K562 (cell line): Measurements from ENCODE around the gene GADD45B. TPM values are rescaled to one million over a fixed set of nuclear protein-coding genes. Genes with fewer than 3 reads are reported as not detected.
A peak's percentile ranks its signal among the peaks of the same experiment; 100 is the strongest.

Experiments used
- ATAC-seq: fragments of 200-7000 bp; cut with Tn5 transposase; 3 replicates; pipeline ENCODE4 v1.9.1; 2020; ENCODE audit warnings: moderate library complexity
- BruUV-seq: library from RNA; stranded (reverse); fragments of 400-500 nt; replicated peaks from 2 replicates; lab custom pipeline; 2021; lab: Mats Ljungman, UMichigan
- CTCF ChIA-PET: fragments of 300-600 bp; formaldehyde crosslinking; extraction: SDS; loops from one replicate; lab custom pipeline; 2021; ENCODE audit warnings: low intra/inter-chr PET ratio; lab: Yijun Ruan, JAX
- POLR2A ChIA-PET: fragments of 300-600, 350-650 bp; sonication (Branson Sonifier 250); formaldehyde crosslinking; extraction: SDS; loops from one replicate; lab custom pipeline; 2021; ENCODE audit warnings: antibody characterized with exemption, inconsistent platforms; lab: Yijun Ruan, JAX
- DNase-seq, 4 experiments: peaks; one replicate each; pipeline versions ENCODE4 v3.0.0 to v3.0.0-alpha.2; 2011 to 2018; ENCODE audit warnings: low spot score in 3 of 4, mixed read lengths in 3 of 4; ENCODE audit errors: extremely low read depth in 1 of 4
- FAIRE-seq: peaks from 2 replicates; lab custom pipeline; 2011; peaks lifted over from hg19 to GRCh38; lab: Jason Lieb, UNC
- H2AFZ ChIP-seq: 2 replicates; pipeline ENCODE4 v1.6.0; 2011; ENCODE audit warnings: low read depth, low read length, control low read depth, inconsistent platforms
- H3K27ac ChIP-seq: fragments of 200-600 bp; 3 replicates; pipeline ENCODE4 v1.8.0; 2011; ENCODE audit warnings: low read depth, mild to moderate bottlenecking, control low read depth, inconsistent platforms, low read length, moderate library complexity, mixed read lengths; ENCODE audit errors: extremely low read depth
- H3K27me3 ChIP-seq, 2 experiments: fragments of 300-600 bp in 1 of 2; 2 replicates in 1 of 2; 3 replicates in 1 of 2; pipeline versions ENCODE4 v1.6.0 to v1.8.0; 2011; ENCODE audit warnings: inconsistent platforms in 2 of 2, low read length in 2 of 2, mild to moderate bottlenecking in 1 of 2, mixed read lengths in 1 of 2, moderate library complexity in 1 of 2; ENCODE audit not compliant: control insufficient read depth in 2 of 2, insufficient read depth in 2 of 2
- H3K36me3 ChIP-seq: fragments of 300-600 bp; 3 replicates; pipeline ENCODE4 v1.8.0; 2011; ENCODE audit warnings: mild to moderate bottlenecking, low read length, inconsistent platforms; ENCODE audit not compliant: control insufficient read depth, insufficient read depth
- H3K4me1 ChIP-seq, 2 experiments: fragments of 200-600 bp in 1 of 2; replicated peaks in 1 of 2; 2 replicates in 1 of 2; 3 replicates in 1 of 2; pipeline versions ENCODE4 v1.5.1 to v1.8.0; 2011; ENCODE audit warnings: inconsistent platforms in 2 of 2, low read length in 2 of 2, mild to moderate bottlenecking in 1 of 2, mixed read lengths in 1 of 2, moderate library complexity in 1 of 2; ENCODE audit not compliant: control insufficient read depth in 2 of 2, insufficient read depth in 2 of 2
- H3K4me2 ChIP-seq: 2 replicates; pipeline ENCODE4 v1.6.1; 2011; ENCODE audit warnings: low read length, control low read depth, inconsistent platforms, mixed read lengths; ENCODE audit not compliant: insufficient read depth
- H3K4me3 ChIP-seq: fragments of 200-600 bp; sonication (generic), shearing (Covaris generic); 2 replicates; pipeline ENCODE4 v1.5.1; 2016; ENCODE audit warnings: control low read depth, inconsistent platforms
- H3K79me2 ChIP-seq: fragments of 200-600 bp; 3 replicates; pipeline ENCODE4 v1.8.0; 2011; ENCODE audit warnings: low read length, inconsistent platforms; ENCODE audit not compliant: control insufficient read depth, insufficient read depth
- H3K9ac ChIP-seq, 2 experiments: 2 replicates each; pipeline versions ENCODE4 v1.6.0 to v1.6.1; 2011; ENCODE audit warnings: low read depth in 2 of 2, low read length in 2 of 2, control low read depth in 1 of 2, inconsistent platforms in 1 of 2, mild to moderate bottlenecking in 1 of 2, mixed read lengths in 1 of 2; ENCODE audit not compliant: insufficient read depth in 1 of 2
- H3K9me1 ChIP-seq: one replicate; pipeline ENCODE4 v1.6.0; 2011; ENCODE audit warnings: inconsistent platforms, mild to moderate bottlenecking, low read length, moderate library complexity; ENCODE audit not compliant: control insufficient read depth, insufficient read depth
- H3K9me3 ChIP-seq: replicated peaks from 2 replicates; pipeline ENCODE4 v1.5.1; 2011; ENCODE audit warnings: low read depth, low read length, inconsistent platforms; ENCODE audit not compliant: control insufficient read depth, insufficient read depth
- H4K20me1 ChIP-seq: replicated peaks from 2 replicates; pipeline ENCODE4 v1.6.1; 2011; ENCODE audit warnings: low read length, inconsistent platforms, mixed read lengths; ENCODE audit not compliant: control insufficient read depth, insufficient read depth
- CREB3 ChIP-seq: fragments of 450-650 bp; conservative IDR thresholded peaks from 2 replicates; pipeline ENCODE4 v1.6.1; 2016; ENCODE audit warnings: missing genetic modification characterization, low read depth, mild to moderate bottlenecking, missing compliant biosample characterization, moderate library complexity
- GTF2B ChIP-seq: IDR thresholded peaks from 2 replicates; pipeline ENCODE4 v1.6.1; 2011; ENCODE audit not compliant: insufficient read length; ENCODE audit errors: extremely low read depth
- HDAC6 ChIP-seq: IDR thresholded peaks from 2 replicates; pipeline ENCODE4 v1.6.1; 2012; ENCODE audit warnings: low read depth, mild to moderate bottlenecking, control low read depth, inconsistent platforms, low read length, moderate library complexity
- HSF4 ChIP-seq: fragments of 250-450 bp; sonication (Bioruptor Pico); IDR thresholded peaks from 2 replicates; pipeline ENCODE4 v2.1.2; 2022; ENCODE audit warnings: mild to moderate bottlenecking, moderate library complexity, borderline replicate concordance
- MAFK ChIP-seq: IDR thresholded peaks from 2 replicates; pipeline ENCODE4 v1.6.1; 2011; ENCODE audit warnings: low read length, improper control_type of control experiment
- NCOA1 ChIP-seq: fragments of 450-650 bp; IDR thresholded peaks from 2 replicates; pipeline ENCODE4 v1.6.1; 2016; ENCODE audit warnings: low read depth
- PATZ1 ChIP-seq: fragments of 250-450 bp; sonication (Bioruptor Pico); IDR thresholded peaks from 2 replicates; pipeline ENCODE4 v1.5.0; 2020; ENCODE audit warnings: mild to moderate bottlenecking, borderline replicate concordance
- PTTG1 ChIP-seq: fragments of 450-650 bp; IDR thresholded peaks from 2 replicates; pipeline ENCODE4 v1.6.1; 2016; ENCODE audit warnings: low read depth, mild to moderate bottlenecking, missing genetic modification characterization, missing compliant biosample characterization
- ZBTB11 ChIP-seq, 3 experiments: fragments of 200-800 bp in 1 of 3; fragments of 250-450 bp in 1 of 3; fragments of 450-650 bp in 1 of 3; sonication (Bioruptor Pico) in 1 of 3; sonication (Bioruptor generic) in 1 of 3; formaldehyde crosslinking in 1 of 3; IDR thresholded peaks; 2 replicates each; pipeline versions ENCODE4 v1.6.1 to v1.8.0; 2016 to 2022; ENCODE audit warnings: mild to moderate bottlenecking in 2 of 3, missing genetic modification characterization in 2 of 3, missing compliant biosample characterization in 1 of 3, moderate library complexity in 1 of 3
- ZNF133 ChIP-seq: fragments of 250-450 bp; sonication (Bioruptor Pico); IDR thresholded peaks from 2 replicates; pipeline ENCODE4 v1.4.0; 2020; ENCODE audit warnings: mild to moderate bottlenecking
- WGBS: fragments of 100-300 bp; shearing (Covaris generic); methylation state at CpG from one replicate; pipeline ENCODE4 v1.1.6; 2016; ENCODE audit warnings: low coverage, mixed read lengths; ENCODE audit not compliant: insufficient coverage; ENCODE audit errors: missing lambda C conversion rate; 5-methylcytosine and 5-hydroxymethylcytosine counted together
- in situ Hi-C: fragments of 300-500 bp; cut with MboI; formaldehyde crosslinking; loops from 4 replicates; pipeline ENCODE4 v1.15.0; 2018; ENCODE audit warnings: inconsistent platforms, mixed read lengths
- intact Hi-C: fragments of 100-400 bp; cut with micrococcal nuclease; formaldehyde crosslinking; loops from 2 replicates; pipeline ENCODE4 v1.14.2; 2022
- polyA plus RNA-seq, 8 experiments: library from polyadenylated mRNA; depleted of rRNA in 4 of 8; stranded (reverse) in 5 of 8; unstranded in 3 of 8; fragments of >200 nt; fragmentation: Nextera tagmentation in 2 of 8; fragmentation: Illumina TruSeq in 1 of 8; extraction: Ambion mirVana in 2 of 8; extraction: Trizol in 1 of 8; gene quantifications; 2 replicates each; pipeline versions ENCODE4 v1.2.1 to v1.2.3, GENCODE V29; 2011 to 2014; ENCODE audit warnings: inconsistent platforms in 1 of 8, missing spikeins in 1 of 8
- total RNA-seq, 7 experiments: library from RNA; depleted of rRNA in 6 of 7; stranded (reverse); fragments of >200 nt in 6 of 7; fragmentation: Illumina TruSeq in 2 of 7; extraction: Trizol in 2 of 7; gene quantifications; 2 replicates each; pipeline versions ENCODE4 v1.2.1 to v1.2.3, GENCODE V29; 2011 to 2021; ENCODE audit warnings: low replicate concordance in 1 of 7

GADD45B gene
- total and polyA plus RNA-seq, 9 of the 15 experiments (the other 6 are each of a cell fraction or from before 2014, with no cell fraction given), result 0.06 to 4.1 (median 2.1) TPM

GRCh38 chr19:2488942-2489731 is 13.2 kb downstream of the GADD45B start (continued):
- TF ChIP-seq CREB3 (tag) (no peak), HDAC6 (0 out of 2 replicates have a peak, but pooled peaks have one; percentile 38)

GRCh38 chr19:2490659-2491058 is 14.7 kb downstream of the GADD45B start:
- no peaks in the 10 kb centered on the region for H3K9me3 ChIP-seq
- CTCF ChIA-PET, result no interaction called here
- TF ChIP-seq ZBTB11 (CRISPR knock-in tag; IDR thresholded peaks at IDR 0.05) (no peak), GTF2B (no peak), NCOA1 (no peak), ZNF133 (CRISPR knock-in tag) (no peak), HSF4 (CRISPR knock-in tag) (no peak), MAFK (no peak), PTTG1 (tag) (no peak), PATZ1 (no peak)

More at GRCh38 chr19:2490659-2491058, 14.7 kb downstream of the GADD45B start:
- no peaks in the 10 kb centered on the region for H3K36me3 ChIP-seq
- peaks cover 19 to 62% of the 10 kb centered on the region in 2 experiments; a peak in 4 of 5 replicates for H3K27me3 ChIP-seq
- ATAC-seq, result no peak
- H4K20me1 ChIP-seq, result no peaks in the 10 kb centered on the region
- no peak overlapping the region for H3K27ac ChIP-seq
- DNase-seq, result no peak
- H3K4me1 ChIP-seq, result peaks cover 5 to 31% of the 10 kb centered on the region in 2 experiments; a peak in 4 of 5 replicates
- POLR2A ChIA-PET, result no interaction called here
- BruUV-seq, result no TSS peak
- no peak overlapping the region for H3K4me2 ChIP-seq
- no peak for FAIRE-seq
- intact Hi-C loops, result no loop called here
- in situ Hi-C loops, result no loop called here
- no peaks in the 10 kb centered on the region for H3K79me2 ChIP-seq
- no peaks in the 10 kb centered on the region for H3K9me1 ChIP-seq
- WGBS, result 8% methylated on average over 7 of the region's 7 CpGs
- H3K9ac ChIP-seq, result no peak overlapping the region
- no peak overlapping the region for H2AFZ ChIP-seq
- no peak overlapping the region for H3K4me3 ChIP-seq
